ENCODE results near the gene TBC1D22A. TPM values are rescaled to one million over a fixed set of nuclear protein-coding genes. Genes with fewer than 3 reads are reported as not detected.

TBC1D22A gene
- total RNA-seq, 1 donor from 2014 or later: 9.4 TPM

DNA sequence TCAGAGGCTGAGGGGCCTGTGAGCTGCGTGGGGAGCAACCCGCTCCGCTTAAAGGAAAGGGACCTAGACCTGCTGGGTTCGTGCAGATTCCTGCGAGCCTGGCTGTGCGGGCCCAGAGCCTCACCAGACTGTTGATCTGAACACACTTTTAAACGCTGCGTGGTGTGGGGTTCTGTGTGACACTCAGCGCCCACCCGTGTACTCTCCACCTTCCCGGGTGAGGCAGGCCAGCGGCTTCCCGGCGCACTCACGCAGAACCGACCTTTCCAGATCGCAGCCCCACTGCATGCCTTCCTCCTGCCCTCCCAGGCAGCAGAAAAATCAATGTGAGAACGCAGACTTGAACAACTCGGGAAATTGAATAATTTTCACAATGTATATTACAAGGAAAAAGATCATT, 388.6 kb downstream of the TBC1D22A start:
- no peak for DNase-seq (ENCODE audit: low spot score)

DNA sequence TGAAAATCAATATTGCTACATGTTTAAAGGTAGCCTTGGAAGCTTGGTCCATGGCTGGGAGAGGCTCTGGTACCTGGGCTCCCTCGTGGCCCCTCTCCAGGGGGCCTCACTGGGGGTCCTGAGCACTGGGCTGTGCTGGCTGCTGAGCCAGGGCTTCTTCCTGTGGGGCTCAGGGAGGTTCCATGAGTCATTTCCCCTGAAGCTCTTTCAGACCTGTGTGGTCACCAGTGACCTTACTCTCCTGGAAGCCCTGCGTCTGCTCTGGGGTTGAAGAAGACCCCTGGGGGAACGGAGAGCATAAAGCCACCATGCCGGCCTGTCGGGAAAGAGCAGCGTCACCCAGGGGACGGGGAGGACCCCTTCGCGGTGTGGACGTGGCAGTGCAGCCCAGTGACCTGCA, 389.0 kb downstream of the TBC1D22A start:
- no peak for DNase-seq (ENCODE audit: low spot score)

DNA sequence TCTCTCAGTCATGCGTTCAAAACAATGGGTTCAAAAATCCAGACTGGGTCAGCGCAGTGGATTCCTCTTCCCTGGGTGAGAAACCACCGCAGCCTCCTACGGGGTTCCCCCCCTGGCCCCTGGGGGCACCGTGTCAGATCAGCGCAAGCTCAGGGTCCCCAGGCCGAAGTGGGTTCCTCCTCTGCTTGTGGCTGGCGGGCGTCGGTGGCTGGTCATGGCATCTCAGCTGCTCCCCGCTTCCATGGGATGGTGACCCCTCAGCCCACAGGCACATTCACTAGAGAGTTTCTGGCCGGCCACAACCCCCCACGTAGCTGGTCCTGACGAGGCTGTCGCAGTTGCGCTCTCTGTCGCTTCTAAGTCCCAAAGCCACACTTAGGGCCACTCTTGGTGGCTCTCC, 389.8 kb downstream of the TBC1D22A start:
- DNase-seq (ENCODE audit: low spot score): no peak

DNA sequence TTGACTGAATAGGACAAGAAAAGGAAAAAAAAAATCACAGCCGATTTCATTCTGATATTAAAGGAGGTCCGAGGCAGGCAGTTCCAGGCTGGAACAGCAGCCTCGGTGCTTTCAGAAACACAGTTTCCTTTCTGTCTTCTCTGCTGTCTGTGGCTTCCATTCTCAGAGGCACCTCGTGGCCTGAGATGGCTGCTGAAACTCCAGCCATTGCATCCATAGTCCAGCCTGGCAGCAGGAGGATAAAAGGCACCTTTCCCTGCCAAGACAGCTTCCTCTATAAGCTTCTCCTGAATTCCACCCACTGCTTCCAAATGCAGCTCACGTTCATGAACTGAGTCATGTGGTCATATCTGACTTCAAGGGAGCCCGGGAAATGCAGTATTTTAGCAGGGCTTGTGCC, 390.5 kb downstream of the TBC1D22A start:
- no peak for DNase-seq (ENCODE audit: low spot score)

DNA sequence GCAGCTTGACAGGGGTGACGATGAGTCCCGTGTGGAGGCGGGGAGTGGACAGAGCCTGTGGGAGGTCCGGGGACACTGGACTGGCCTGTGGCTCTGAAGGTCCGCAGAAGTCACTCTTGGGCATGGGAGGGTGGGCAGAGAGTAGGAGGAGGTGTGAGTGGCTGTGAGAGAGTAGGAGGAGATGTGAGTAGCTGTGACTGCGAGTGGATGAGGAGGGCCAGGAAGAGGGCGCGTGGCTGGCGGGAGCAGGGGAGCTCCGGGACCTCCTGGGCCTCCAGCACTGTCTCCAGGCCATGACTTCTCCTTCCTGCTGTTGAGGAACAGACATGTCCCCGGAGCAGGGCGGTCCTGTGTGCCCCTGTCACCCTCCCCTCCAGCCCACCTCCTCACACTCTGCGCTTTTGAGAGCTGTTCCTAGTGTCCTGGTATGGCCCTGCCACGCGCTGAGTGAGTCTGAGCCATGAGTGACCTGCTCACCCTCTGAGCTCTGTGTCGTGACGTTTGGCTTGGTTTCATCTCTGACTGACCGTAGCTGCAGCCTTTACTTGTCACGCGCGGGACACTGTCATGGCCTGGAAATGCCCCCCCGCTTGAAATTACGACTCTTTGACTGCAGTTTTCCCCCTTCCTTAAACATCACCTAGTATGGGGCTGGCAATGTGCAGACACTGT, 391.5 kb downstream of the TBC1D22A start:
- DNase-seq (ENCODE audit: low spot score): no peak

DNA sequence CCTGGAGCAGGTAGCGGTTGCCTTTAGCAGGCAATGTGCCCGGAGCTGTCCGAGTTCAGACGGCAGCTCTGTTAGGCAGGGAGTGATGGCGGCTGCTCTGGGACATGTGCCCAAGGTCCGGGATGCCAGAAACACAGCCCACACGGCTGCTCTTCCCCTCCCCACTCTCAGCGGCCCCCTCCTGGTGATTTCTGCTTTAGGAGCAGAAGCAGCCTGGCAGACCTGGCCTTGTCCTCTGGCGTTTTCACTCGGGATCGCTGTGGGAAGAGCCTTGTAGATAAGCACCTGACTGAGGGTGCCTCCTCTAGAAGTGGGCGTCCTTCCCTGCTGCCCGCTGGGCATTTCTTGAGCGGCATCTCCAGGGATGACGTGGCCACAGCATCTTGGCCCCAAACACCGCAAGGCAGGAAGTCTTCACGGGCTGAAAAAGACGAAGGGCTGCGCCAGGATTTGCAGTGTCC, 392.2 kb downstream of the TBC1D22A start:
- DNase-seq (ENCODE audit: low spot score): peak; percentile 17

DNA sequence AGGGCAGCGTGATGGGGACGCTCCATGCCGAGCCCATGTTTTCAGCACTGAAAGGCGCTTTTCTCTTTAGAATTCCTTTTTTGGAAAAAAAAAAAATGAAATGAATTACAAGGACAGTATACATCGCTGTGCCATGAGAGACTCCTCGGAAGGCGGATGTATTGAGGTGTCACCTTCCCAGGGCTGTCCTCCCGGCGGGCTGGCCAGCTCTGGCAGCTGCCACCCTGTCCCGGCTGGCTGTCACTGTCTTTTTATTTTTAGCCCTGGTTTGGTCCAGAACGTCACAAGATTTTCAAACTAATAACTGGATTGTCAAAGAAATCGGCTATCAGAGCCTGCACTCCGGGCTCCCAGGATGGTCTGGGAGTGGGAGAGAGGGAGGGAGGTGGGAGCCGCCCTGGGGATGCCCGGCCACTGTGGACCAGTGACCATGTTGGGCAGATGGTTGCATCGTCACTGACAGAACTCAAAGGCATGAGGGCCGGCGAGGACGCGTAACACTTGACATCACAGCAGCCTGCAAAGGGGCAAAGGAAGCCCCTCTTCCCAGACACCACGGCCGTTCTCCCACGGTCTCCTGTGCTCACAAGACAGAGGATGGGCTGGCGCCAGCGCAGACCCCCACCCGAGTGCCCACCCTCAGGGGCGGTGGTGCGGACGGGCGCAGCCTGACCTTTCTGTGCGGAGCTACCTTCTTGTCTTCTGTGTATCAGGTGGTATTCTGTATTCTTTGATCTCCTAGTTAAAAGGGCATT, 392.9 kb downstream of the TBC1D22A start:
- no peak for DNase-seq (ENCODE audit: low spot score)

DNA sequence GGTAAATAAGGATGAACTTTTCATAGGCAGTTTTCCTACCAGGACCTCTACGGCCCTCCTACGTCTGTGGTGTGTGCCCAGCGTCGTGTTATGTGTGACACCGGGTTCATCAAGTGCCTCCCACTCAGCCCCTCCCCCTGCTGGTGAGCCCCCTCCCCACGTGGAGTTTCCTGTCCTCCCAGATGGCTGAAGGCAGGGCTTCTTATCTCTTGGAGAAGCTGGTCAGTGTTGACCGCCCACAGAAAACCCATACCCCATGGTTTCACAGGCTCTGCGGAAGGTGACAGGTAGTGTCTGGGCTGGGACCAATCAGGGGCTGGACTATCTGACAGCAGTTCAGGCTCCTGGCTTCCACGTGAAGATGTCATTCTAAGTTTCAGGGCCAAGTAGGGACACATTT, 393.5 kb downstream of the TBC1D22A start:
- no peak for DNase-seq (ENCODE audit: low spot score)

DNA sequence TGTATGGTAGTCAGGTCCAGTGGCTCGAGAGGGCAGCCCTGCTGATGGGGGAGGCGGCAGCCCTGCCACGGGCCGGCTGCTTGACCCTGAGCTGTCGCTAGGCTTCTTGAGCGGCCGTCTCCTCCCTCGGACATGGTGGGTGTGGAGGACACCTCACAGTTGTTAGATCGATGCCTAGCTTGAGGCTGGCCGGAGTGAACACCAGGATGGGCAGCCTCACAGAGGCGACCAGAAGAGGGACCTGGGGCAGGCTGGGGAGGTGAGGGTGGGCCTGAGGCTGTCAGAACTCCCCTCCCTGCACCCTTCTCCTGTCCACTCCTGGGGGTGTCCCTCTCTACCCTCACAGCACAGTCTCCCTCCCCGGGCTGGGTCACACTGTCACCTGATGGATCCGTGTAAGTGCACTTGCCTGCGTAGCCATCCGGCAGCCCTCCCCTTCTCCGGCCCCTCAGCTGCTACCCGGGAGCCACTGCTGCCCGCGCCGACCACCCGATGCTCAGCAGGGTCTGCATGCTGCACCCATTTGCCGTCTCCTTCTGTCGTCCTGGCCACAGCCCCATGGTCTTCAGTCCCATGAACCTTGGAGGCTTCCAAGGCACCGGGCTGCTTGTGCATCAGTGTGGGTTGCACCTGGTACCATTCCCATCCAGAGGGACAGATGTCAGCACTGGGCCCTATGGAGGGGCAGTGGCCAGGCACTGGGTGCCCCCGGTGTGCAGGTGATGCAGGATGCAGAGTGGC, 394.1 kb downstream of the TBC1D22A start:
- DNase-seq (ENCODE audit: low spot score): no peak

DNA sequence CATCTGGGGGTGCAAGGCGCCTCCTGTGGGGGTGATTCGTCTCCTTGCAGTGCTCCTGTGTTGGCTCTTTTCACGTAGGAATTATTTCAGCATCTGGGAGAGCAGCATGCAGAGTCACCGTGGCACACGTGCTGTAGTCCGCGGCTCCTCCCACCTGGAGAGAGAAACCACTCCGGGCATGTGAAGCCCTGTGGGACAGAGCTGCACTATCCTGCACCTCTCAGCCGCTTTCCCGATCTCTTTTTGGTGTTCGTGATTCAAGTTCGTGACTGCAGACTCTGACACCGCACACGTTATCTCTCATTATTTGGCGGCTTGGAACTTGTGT, 394.6 kb downstream of the TBC1D22A start:
- no peak for DNase-seq (ENCODE audit: low spot score)

DNA sequence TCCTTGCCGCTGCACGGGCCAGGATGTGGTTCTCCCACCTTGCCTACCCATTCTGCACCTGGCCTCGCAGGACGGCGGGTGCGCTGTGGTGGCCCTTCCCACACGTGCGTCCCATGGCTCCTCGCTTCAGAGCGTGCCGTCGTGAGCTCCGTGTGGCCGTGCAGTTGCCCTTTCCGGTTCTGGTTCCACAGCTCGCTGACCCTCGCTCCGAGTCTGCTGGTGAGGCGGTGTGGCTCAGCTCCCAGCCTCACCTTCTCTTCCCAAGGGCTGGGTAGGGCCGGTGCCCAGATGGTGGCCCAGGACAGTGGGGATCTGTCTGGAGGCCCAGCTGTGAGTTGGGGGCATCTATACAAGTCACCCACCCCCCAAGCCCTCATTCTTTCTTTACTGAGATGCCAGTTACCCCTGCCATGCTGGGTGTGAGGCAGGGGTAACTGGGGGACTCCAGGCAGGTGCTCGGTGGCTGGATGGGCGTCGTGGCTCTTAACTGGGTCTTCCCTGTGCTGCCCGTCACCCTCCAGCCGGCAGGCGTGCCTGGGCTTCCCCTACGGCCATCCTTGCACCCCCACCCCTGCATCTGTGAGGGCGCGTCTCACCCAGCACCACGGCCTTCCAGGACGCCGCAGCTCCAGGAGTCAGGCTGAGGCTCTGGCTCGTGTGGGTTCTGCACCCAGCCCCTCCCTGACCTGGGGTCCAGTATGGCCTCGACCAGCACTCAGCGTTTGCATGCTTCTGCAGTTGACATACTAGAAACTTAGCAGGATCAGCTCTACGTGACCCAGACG, 395.2 kb downstream of the TBC1D22A start:
- DNase-seq (ENCODE audit: low spot score): no peak

DNA sequence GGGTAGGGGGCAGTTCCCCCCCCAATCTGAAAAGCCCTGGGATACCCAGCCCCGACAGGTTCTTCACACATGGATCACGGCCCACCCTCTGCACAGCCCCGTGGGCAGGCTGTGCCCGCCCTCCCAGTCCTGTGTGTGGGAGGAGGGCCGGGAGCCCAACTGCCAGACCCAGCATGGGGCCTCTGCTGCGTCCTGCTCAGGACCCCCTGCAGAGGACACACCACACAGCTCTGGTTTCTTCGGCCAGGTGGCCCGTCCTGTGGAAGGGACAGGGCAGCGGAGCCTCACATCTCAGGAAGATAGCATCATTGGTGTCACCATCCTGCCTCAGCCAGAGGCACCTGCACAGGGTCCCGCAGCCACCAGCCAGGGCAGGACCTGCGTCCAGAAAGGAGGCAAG, 396.0 kb downstream of the TBC1D22A start:
- DNase-seq (ENCODE audit: low spot score): no peak

DNA sequence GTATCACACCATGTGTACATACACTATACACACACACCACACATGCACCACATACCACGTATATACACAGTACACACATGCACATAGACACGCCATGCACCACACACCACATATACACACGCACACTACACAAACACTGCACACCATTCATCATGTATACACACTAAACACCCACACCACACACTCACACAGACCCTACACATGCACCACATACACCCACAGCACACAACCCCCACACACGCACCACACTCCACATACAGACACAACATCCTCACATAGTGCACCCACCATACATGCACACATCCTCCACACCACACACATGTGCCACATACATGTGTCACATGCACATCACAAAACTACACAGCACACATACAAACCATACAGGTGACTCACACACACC, 397.1 kb downstream of the TBC1D22A start:
- DNase-seq (ENCODE audit: low spot score): no peak

DNA sequence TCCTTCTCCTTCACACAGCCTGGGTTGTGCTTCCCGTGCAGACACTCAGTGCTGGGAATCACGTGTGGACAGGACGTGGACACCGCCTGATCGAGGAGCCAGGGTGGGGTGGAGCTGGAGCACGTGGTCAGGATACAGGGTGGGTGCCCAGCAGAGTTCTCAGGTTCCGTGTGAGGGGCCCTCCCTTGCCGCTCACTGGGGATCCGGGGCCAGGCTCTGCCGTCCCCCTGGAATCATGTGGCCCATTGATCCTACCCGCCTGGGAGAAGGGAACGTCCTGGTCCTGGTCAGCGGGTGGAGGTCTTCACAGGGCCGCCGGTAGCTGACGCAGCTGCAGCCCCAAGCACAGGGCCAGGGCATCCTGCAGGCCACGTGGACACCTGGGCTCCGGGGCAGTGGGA, 397.7 kb downstream of the TBC1D22A start:
- DNase-seq (ENCODE audit: low spot score): no peak

DNA sequence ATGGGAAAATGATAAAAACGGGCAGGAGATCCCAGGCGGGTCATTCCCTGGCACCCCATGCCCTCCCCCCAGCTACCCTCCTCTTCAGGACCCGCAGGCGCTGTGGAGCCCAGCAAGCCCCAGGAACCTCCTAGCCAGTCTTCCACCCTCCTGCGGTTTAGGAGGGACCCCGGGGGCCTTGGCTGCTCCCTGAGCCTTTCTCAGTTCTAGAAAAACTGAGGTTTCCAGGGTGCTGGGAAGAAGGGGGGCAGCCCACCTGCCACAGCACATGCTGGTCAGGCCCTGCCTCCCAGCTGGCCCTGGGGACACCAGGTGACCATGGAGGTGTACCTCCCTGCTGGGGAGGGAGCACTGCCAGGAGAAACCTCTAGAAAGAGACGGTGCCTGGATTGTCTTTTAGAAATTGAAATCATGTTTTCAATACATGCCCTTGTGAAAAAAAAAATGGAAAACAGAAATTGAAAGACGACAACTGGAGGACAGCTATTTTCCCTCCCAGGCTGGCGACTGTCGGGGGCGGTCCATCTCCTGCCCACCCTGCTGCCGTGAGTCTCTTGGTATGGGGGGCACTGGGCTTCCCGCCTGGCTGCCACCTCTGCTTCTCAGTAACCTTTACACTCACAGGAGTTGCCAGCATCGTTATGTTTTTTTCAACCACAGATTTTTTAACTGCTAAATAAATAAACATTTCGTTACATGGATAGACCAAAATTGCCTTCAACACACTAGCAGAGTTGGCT, 398.5 kb downstream of the TBC1D22A start:
- no peak for DNase-seq (ENCODE audit: low spot score)

DNA sequence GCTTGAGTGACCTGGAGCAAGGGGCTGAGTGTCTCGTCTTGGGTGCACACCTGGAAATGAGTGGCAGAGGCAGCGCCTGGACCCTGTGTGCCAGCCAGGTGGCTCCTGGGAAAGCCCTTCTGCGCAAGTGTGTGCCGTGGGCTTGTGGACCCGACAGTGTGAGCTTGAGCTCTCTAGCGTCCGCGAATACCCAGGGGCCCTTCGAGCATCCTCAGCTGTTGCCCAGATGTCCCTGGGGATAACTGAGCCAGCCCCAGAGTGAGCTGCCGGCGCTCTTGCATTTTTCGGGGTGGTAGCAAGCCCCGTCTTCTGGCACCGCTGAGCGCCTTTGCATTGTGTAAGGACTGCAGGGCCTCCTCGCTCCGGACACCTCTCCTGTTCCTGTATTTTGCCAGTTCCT, 399.2 kb downstream of the TBC1D22A start:
- DNase-seq (ENCODE audit: low spot score): no peak

DNA sequence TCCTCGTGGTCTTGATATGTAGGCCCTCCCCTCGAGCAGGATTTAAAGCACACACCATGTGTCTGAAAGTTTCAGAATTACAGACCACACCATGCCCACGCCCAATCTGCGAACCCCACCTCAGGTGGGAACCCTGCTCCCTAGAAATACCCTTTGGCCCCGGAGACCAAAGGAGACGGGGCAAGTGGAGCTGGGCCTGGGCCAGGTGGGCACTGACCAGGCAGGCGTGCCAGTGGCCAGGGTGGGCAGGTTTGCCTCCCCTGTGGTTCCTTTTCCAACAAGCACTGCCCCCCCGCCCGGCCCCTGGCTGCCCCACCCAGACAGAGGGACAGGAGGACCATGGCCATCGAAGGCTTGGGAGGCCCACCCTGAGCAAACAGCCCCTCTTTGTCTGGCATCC, 400.4 kb downstream of the TBC1D22A start:
- DNase-seq (ENCODE audit: low spot score): no peak

DNA sequence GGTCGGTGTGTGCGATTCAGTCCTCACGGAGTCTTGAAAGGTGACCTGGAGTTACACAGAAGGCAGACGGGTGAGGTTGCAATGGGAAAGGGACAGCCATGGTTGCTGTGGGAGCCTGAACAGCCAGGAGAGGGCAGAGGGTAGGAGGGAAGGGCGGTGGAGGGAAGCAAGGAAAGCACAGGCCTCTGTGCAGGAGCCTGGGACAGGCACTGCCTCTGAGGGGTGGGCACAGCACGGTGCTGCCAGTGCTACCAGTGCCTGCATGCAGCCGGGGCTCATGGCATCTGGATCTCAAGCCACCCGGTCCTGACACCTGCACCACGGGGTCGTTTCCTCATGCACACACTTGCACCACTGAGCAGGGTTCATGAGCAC, 401.0 kb downstream of the TBC1D22A start:
- no peak for DNase-seq (ENCODE audit: low spot score)

DNA sequence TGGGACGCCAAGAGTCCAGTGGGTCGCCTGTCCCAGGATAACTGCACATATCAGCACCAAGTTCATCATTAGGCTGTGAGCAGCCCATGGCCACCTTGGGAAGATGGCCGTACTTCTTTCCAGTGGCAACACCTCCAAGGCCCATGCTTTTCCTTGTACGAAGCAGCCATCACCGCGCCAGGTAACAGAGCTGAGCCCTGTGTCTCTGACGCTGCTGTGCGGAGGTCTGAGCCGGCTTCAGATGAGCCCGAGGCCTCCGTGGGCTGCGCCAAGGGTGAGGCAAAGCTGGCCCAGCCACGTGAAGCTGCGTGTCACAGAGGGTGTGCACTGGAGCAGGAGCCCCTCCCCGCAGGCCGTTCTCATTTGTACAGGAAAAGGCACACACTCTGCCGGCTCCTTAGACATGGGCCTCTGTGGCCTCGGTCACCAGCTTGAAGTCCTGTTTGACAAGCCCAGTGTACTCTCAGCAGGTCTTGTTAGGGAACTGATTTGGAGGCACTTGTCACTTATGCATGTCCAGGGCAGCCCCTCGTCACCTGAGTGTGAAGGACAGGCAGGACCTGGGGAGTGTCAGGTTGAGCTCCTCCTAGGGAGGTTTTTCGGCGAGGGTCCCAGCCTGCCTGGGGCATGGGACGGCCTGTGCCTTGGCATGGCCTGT, 401.5 kb downstream of the TBC1D22A start:
- DNase-seq (ENCODE audit: low spot score): no peak

DNA sequence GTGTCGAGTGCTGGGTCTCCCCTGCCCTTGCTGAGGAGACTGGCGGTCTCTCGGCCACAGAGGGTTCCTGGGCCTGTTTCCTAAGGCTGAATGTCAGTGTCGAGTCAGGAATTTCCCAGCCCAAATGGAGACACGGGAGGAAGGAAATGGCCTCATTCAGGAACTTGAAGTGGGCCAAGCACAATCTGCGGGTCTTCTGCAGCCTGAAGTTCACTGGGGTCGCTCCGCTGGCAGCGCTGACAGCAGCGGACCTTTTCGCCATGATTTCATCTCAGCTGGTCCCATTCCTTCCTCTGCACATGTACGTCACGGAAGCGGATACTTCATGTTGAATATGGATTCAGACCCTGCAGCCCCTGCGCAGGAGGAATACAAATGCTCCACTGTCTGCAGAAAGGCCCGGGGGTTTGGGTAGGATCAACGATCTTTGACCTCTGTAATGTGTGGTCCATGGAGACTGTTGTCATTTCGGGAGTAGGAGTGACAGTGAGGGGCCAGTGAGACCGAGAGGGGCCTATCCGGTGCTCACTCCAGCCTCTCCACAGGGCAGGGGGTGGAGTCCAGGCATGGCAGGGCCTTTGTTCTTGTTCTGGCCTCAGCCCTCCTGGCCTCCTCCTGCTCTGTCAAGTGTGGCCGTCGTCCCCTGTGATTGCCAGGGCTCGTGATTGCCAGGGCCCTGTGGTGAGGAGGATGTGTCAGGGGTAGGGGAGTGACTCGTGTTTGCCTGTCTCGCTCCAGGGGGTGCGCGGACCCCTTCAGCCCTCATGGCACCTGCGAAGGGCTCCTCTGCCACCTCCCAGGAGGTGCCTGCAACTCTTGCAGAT, 402.3 kb downstream of the TBC1D22A start:
- DNase-seq (ENCODE audit: low spot score): no peak
